Loucy (cell line): ENCODE results near the gene GNG13.

ENCODE experiments used
- EZH2phosphoT487 ChIP-seq: fragments of 200-600 bp; IDR thresholded peaks from 2 replicates; pipeline ENCODE4 v1.6.1; 2018; ENCODE audit warnings: antibody characterized with exemption, mild to moderate bottlenecking, moderate library complexity, borderline replicate concordance
- TF ChIP-seq, protein P1 (sequence below): fragments of 200-600 bp; sonication (generic); conservative IDR thresholded peaks from 2 replicates; pipeline ENCODE4 v1.5.1; 2014; ENCODE audit warnings: mild to moderate bottlenecking, antibody characterized with exemption, low read length

- TF ChIP-seq, protein P1, sequence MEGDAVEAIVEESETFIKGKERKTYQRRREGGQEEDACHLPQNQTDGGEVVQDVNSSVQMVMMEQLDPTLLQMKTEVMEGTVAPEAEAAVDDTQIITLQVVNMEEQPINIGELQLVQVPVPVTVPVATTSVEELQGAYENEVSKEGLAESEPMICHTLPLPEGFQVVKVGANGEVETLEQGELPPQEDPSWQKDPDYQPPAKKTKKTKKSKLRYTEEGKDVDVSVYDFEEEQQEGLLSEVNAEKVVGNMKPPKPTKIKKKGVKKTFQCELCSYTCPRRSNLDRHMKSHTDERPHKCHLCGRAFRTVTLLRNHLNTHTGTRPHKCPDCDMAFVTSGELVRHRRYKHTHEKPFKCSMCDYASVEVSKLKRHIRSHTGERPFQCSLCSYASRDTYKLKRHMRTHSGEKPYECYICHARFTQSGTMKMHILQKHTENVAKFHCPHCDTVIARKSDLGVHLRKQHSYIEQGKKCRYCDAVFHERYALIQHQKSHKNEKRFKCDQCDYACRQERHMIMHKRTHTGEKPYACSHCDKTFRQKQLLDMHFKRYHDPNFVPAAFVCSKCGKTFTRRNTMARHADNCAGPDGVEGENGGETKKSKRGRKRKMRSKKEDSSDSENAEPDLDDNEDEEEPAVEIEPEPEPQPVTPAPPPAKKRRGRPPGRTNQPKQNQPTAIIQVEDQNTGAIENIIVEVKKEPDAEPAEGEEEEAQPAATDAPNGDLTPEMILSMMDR: no peak
- TF ChIP-seq EZH2phosphoT487: no peak
Measured at GRCh38 chr16:779561-779960, 21.0 kb downstream of the GNG13 start.
